Renal pelvis (tissue), 4 donors: Measurements from ENCODE around the gene ZNF277. TPM values are rescaled to one million over a fixed set of nuclear protein-coding genes. Genes with fewer than 3 reads are reported as not detected.

ENCODE experiments used
- DNase-seq: peaks from one replicate; pipeline ENCODE4 v3.0.0-alpha.2; 2013
- polyA plus RNA-seq, 3 donors: library from polyadenylated mRNA; unstranded; fragments of 120-200 nt; gene quantifications; one replicate each; pipeline ENCODE4 v1.2.1, GENCODE V29; 2013; ENCODE audit not compliant: insufficient read length in 3 of 3

The ZNF277 gene
- polyA plus RNA-seq, 3 donors: 33.3 to 38.9 (median 38.3) TPM

DNA sequence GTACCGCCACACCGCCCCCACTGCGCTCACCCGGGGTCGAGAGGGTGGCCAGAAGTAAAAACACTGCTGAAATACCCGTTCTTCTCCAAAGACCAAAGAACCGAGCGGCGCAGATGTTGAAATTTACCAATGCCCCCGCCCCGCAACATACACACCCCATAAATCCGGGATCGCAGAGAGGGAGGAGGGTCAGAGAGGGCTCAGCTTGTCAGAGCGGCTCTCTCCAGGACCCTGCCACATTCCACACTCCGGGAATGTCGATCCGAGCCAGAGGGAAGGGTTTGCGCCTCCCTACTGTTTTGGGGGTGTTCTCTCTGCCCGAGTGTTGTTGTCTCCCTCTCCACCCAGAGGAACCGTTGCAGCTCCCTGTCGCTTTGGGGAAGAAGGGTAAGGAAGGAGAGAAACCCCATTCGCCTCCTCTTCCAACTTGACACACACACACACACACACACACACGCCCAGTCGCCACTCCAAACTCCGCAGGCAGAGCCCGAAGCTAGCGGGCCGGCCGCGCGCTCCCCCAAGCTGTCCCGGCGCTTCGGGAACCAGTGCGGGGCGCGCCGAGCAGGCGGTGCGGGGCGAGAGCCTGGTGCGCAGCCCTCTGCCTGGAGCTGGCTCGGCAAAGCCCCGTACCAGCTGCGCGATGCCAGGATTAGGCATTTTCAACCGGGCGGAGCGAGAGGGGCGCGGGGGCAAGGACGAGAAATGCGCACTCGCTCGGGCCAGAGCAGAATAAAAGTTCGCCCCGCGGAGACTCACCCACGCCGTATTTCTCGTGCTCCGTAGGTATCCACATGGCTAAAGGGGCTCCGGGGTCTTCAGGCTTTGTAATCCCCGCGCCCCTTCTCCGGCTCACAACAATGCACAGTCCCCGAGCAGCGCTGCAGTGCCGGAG lies 905 bp upstream of the ZNF277 start:
- peak; percentile 73 for DNase-seq

DNA sequence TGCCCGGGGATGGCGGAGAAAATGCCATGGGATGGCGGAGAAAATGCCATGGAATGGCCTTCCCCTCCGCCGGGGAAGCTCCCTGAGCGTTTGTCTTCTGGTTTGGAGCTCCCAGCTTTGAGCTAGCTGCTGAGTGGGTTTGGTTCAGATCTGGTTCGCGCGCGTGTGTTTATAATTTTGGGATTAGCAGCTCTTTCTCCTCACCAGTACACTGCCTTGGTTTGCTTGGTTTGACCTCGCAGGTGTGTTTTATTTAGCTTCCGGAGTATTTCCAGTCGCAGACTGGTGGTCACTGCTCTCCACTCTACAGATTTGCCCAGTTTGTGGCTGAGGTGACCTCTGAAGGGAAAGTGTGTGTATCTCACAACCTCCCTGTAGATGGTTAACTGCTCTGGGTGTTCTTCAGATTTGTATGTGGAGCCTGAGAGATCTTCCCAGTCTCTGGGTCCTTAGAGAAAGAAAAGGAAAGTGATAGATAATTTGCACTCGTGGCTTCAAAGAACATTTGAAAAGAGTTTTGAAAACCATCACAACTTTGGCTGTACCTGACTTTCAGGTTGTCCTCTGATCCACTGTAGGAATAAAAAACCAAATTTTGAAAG lies 597 bp downstream of the ZNF277 start:
- DNase-seq: no peak

DNA sequence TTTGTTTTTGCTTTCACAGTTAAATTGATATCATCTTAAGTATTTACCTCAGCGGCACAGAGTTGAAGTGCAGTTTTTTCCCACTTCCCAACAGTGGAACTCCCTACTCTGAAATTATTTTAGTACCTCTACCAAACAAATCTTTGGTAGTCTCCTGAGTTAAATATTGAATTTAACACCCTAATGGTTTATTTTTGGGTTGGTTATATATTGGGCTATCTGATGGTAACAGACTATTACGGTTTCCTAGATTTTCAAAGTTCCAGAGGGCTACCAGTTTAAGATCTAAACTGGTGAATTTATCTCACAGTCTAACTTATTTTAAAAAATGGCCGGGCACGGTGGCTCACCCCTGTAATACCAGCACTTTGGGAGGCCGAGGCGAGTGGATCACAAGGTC lies 1.3 kb downstream of the ZNF277 start:
- no peak for DNase-seq

DNA sequence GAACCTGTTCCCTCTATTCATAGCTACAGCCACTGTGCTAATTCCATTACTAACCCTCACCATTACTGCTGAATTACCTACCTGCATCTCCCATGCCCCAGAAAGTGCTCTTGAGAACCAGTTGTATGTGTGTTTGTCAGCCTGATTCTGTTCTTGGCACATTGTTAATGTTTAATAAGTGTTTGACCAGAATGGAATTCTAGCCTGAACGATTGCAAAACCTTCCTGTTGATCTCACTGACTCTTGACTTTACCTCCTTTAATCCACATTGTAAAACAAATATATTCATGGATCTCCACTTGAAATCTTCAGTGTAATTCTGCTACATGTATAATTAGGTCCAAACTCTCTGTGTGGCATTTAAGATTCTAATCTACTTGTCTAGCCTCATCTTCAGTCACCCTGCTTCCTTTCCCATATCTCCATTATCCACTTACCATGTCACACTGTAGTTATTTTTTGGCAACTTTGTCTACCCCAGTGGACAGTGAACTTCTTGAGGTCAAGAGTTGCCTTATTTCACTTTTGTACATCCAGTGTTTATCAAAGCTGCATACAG lies 4.9 kb downstream of the ZNF277 start:
- no peak for DNase-seq

DNA sequence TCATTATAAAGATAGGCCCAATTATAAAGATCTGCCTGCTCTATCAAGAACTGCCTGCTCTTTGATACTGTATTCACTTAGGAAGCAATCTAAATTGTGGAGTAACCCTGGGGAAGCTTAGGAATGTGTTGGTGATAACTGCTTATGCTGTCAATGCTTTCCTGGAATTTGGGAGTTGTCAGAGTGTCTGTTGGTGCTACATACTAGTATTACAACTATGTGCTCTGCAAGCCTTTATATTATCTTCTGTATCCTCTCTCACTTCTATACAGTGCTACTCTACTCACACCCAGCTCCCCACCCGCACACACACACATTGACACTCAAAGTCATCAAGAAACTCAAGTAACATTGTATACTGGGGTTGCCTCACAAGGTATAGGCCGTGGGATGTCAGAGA lies 6.1 kb downstream of the ZNF277 start:
- no peak for DNase-seq

DNA sequence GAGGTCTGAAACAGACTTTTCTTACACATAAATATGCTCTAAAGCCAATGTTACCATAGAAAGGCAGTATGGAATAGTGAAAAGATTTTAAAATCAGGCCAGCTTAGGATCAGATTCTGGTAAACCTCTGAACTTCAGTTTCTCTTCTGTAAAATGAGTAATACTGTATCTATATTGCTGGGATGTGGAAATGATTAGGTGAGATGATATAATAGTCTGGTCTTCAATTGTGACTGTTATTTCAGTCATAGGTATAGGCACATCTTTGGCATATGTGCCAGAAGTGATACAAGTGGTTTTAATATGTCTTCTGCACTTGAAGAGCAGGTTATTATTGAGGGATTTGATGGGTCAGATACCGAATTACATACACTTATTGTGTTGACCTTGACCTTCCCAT lies 7.2 kb downstream of the ZNF277 start:
- DNase-seq: no peak

DNA sequence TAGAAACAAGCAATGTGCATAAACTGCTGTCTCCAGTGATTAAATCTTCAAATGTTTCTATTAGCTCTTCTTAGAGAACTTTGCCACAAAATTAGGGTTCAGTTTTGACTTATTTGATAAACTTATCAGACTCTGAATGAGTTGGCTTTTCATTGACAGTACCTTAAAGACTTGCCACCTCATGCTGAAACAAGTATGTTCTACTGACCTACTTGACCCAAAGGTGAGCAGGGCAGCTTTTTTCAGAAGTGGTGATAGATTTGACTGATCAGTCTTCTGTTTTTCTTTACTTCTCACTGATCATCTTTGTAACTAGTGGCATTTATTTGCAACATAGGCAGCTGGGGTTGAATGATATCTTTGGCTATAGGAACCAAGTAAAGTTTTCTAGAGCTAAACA lies 7.8 kb downstream of the ZNF277 start:
- no peak for DNase-seq

- DNase-seq: no peak
Observed at GRCh38 chr7:112214883-112215282, 8.4 kb downstream of the ZNF277 start.

GRCh38 chr7:112215787-112216186 lies 9.3 kb downstream of the ZNF277 start:
- DNase-seq: no peak

- no peak for DNase-seq
Observed at GRCh38 chr7:112220877-112221434, 14.5 kb downstream of the ZNF277 start.

DNA sequence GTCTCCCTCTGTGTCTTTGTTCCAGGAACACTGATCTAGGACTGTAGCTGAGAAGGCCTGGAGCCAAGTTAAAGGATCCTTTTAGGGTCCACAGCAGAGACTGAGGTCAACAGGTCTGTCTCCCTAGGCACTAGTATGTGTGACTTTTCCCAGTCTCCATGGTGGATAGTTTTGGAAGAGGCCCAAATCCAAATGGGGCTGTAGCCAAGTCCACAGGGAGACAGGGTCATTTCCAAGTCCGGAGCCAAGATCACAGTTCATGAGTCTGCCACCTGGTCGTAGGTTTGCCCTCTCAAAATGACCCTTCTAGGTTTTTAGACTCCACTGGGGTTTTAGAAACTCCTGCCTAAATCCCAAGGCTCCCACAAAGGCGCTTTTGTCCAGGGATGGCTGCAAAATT lies 16.8 kb downstream of the ZNF277 start:
- no peak for DNase-seq

- DNase-seq: no peak
Observed at GRCh38 chr7:112224186-112224585, 17.7 kb downstream of the ZNF277 start.

GRCh38 chr7:112225006-112225405 lies 18.5 kb downstream of the ZNF277 start:
- DNase-seq: no peak

- peak; percentile 10 for DNase-seq
Observed at GRCh38 chr7:112226701-112227276, 20.3 kb downstream of the ZNF277 start.

GRCh38 chr7:112228632-112229031 lies 22.1 kb downstream of the ZNF277 start:
- no peak for DNase-seq

GRCh38 chr7:112232212-112232978 lies 25.9 kb downstream of the ZNF277 start:
- no peak for DNase-seq

- no peak for DNase-seq
Observed at GRCh38 chr7:112233048-112233697, 26.7 kb downstream of the ZNF277 start.

- DNase-seq: no peak
Observed at GRCh38 chr7:112234147-112234546, 27.7 kb downstream of the ZNF277 start.

DNA sequence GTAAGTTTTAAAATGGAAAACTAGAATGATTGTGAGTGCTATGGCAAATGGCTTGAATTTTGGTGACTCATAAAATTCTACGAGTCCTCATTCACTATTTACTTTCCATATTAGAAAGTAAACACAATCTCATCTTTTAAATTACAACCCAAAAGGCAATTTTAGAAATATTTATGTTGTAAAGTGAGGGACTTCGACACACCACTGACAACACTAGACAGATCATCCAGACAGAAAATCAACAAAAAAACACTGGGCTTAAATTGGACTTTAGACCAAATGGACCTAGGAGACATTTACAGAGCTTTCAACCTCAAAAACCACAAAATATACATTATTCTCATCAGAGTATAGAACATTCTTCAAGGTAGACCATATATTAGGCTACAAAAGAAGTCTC lies 30.1 kb downstream of the ZNF277 start:
- no peak for DNase-seq

- no peak for DNase-seq
Observed at GRCh38 chr7:112238330-112238729, 31.8 kb downstream of the ZNF277 start.
